Activated CD4-positive, alpha-beta T cell treated with anti-CD3 and anti-CD28 coated beads, Interleukin-2, amount 50 U/mL, for 16 hours (primary cell): ENCODE measurements around the gene LYPD5.
"Not testable (repeated sequence)": the region's sequence is repeated elsewhere in the genome, so short reads cannot be mapped to it uniquely, and the experiment has no call there.

Experiments used
- DNase-seq: peaks from one replicate; pipeline ENCODE4 v3.0.0-alpha.2; 2020

LYPD5 gene

DNA sequence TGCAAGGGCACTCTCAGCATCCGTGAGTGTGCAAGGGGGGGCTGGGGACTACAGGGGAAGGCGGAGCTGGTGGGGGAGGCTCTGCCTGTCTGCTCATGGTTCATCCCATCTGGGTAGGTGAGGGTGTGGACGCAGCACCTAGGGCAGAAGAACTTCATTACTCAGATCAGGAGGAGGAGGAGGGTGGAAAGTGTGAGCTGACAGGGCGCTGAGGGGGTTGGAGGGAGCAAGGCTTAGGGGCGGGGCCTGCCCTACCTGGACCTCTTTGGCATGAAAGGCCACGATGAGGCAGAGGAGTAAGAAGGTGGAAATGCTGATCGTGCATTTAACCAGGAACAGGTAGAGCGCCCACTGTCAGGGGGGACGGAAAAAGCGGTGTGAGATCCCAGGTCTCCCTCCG, 26.0 kb downstream of the LYPD5 start:
- DNase-seq = peak; percentile 67

DNA sequence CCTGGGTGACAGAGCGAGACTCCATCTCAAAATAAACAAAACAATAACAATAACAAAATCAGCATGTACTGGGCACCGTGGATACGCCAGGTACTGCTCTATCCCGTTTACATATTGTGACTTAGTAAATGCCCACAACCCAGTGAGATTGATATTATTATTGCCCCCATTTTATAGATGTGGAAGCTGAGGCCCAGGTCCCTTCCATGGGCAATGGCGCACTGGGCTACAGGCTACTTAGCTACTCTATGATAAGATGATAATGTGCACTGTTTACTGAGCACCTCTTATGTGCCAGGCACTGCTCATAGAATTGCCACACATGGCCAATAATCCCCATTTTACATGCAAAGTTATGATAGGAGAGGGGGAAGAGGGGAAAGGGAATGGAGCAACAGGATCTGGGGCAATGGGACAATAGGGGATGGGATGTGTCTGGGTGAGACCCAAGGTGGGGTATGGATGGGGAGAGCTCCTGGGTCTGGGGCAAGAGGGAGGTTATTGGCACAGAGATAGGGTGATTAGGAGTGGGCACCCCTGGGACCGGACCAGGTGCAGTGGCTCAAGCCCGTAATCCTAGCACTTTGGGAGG, 26.9 kb downstream of the LYPD5 start:
- no peak for DNase-seq

DNA sequence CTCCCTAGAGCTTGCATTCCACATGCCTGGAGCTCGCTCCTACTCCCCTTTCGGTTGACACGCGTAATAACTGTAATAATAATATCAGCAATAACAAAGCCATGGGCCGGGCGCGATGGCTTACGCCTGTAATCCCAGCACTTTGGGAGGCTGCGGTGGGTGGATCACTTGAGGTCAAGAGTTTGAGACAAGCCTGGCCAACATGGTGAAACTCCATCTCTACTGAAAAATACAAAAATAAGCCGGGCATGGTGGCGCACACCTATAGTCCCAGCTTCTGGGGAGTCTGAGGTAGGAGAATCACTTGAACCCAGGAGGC, 27.3 kb downstream of the LYPD5 start:
- not testable (repeated sequence) for DNase-seq

DNA sequence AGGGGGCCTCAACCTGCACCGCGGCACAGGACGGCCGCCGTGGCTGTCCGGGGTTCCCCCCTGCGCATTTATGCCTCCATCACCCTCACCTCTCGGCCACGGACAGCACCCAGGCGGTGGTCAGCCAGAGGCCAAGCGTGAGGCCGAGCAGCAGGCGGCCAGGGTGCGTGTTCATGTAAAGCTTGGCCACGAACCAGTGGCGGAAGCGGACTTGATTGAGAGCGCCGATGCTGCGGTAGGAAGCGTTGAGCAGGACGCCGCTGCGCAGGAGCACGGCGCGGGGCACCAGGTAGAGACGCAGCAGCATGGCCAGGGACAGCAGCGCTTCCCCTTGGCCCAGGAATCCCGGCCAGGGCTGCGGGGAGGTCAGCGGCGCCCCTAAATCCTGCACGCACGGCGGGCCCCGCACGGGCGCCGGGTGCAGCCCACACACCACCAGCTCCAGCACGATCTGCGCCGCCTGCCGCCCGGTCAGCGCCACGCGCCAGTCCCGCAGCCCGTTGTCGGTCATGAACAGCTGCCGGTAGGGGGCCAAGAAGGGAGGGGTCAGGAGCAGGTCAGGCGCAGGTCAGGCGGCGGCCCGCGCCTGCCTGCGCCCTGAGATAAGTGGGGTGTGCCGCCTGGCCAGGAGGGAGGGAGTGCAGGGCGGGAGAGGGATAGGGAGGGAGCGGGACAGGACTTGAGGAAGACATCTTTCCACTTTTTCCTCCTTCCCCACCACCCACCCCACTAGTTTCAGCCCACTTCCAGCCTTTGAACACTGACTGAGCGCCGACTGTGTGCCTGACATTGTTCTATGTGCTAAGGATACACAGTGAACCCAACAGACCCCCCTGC, 27.9 kb downstream of the LYPD5 start:
- no peak for DNase-seq

DNA sequence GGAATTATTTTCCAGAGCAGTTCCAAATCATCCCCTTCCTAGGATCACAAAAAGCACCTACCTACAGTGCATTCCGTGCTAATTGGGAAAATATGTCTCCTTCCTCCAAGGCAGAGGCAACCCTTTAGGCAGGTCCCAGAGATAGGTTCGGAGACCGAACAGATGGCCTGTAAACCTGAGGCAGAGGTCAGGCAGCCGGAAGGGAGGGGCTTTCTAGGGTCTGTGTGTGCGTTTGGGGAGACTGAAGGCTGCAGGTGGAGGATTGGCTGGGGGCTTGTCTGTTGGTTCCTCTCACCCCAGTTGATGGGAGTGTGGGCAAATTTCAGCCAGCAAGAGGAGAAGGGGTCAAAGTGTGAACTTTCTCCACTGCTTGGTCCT, 28.5 kb downstream of the LYPD5 start:
- DNase-seq = no peak

DNA sequence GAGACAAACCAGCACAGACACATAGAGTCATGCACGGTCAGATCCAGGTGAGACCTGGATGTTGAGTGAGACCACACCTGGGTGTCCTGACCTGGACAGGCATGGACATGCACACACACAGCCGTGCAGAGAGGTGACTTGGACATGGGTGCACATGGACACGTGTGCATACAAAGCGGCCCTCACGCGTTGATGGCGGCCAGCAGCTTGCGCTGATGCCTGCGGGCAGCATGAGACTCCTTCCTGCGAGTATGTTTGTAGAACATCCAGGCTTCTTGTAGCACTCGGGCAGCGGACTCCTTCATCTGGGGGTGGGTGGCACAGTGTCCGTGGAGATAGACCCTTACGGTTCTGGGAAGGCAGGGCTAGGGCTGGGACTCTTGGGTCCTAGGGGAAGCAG, 33.0 kb downstream of the LYPD5 start:
- no peak for DNase-seq

DNA sequence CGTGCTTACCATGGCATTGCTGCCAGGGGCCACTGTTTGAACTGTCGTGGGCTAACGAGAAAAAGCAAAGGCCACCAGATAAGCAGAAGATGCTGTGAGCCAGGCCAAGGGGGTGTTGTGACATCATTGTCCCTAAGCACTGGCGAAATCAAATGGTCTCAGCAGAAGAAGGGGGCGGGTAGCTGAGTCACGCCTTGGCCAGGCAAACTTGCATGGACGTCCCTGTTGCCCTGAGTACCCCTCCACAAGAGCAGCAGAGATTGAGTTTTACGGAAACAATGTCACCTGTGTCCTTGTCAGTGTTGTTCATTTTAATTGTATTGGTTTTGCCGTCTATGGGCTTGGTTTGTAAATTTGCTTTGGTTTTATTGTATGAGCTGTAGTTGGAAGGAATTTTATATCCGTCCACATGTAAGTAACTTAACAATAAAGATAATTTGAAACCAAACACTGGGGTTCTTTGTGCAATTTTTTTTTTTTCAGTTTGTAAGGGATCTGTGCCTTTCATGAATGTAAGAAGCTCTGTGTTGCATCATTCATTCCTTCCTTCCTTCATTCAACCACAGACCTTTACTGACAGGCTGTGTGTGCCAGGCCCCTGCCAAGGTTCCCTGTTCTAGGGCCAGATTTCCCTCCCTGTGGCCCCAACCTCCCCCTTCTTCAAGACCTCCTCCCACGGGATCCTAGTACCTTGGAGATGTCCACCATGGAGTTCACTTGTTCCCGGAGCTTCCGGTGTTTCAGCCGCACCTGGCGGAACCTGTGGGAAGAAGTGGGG, 33.8 kb downstream of the LYPD5 start:
- no peak for DNase-seq

DNA sequence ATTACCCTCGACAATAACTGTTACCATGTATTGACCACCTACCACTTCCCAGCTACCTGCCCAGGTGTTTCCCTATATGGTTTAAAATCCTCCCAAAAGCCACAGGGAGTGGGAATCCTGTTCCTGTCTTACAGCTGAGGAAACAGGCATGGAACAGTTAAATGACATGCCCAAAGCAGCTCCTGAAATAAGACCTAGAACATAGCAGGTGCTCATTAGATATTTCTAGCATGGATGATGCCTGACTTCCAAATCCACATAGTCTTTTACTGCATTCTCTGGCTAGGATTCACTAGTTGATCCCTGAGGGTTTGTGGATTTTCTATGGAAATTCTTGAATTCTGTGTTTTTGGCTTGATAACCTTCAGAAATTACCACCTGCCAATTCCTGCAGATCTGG, 34.4 kb downstream of the LYPD5 start:
- DNase-seq = no peak

DNA sequence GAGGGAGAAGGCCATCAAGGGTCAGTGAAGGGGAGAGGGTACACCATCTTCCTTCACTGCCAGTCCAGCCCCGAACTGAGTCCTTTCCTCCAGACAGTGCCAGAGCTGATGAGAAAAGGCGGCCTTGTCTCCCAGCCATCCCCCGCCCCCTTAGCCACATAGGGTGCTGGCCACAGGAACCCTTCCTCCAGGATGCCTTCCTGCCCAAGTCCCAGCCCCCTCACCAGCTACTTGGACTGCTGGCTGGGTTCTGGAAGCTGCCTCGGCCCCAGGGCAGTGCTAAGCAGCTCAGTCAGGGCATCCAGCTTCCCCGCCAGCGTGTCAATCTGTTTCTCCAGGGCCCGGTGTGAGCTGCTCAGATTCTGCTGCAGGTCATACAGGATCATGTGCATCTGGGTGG, 34.9 kb downstream of the LYPD5 start:
- no peak for DNase-seq

DNA sequence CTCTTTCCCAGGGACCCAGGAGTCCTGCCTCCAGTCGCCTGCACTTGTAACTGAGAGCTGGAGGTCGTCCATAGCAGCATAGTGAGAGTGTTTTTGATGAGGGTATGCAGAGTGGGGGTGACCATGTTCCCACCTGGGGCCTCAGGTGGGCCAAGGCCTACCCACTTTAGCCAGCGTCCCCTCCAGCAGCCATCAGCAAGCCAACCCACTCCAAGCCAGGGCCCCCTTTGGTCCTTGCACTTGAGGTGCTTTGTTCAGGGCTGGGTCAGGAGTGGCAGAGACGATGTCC, 35.5 kb downstream of the LYPD5 start:
- no peak for DNase-seq

DNA sequence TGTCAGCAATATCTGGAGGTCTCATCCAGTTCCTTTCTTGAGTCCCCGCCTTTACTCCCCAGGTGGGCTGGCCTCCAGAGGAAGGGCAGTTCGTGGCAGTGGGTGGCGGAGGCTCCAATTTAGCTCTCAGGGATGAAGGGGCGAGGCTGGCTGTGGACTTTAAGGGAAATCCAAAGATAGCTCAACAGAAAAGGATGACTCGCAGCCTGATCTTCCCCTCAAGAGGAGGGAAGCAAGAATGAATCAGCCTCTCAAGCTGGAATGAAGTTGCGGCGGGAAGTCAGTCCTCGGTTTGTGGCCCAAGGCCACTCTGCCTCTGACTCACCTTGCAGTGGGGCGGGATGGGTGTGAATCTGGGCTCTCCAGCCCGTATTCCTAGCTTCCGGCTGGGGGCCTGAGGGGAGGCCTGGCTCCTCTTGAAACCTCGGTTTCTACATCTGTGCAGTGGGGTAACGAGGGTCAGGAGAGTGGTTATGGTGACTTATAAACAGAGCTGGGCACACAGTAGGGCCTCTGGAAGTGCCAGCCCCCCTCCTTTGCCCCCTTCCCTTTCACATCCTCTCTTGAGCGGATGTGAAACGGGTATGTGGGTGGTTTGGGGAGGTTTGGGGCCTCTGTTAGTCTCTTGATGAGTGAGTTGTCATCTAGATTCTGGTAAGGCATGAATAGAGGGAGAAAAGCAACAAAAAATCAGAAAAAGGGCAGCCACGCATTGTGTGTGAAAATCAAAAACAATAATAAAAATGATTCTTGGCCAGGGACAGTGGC, 37.0 kb downstream of the LYPD5 start:
- DNase-seq = peak; percentile 97

DNA sequence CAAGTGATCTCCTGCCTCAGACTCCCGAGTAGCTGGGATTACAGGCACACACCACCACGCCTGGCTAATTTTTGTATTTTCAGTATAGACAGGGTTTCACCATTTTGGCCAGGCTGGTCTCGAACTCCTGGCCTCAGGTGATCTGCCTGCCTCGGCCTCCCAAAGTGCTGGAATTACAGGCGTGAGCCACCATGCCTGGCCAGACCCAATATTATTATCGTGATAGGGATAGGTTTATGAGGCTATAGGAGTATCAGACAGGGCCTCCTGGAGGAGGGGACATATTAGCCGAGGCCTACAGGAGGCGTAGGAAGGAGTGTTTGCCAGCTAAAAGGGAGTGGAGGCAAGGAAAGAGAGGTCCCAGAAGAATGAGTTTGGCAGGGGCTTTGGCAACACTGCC, 37.6 kb downstream of the LYPD5 start:
- DNase-seq = not testable (repeated sequence)

DNA sequence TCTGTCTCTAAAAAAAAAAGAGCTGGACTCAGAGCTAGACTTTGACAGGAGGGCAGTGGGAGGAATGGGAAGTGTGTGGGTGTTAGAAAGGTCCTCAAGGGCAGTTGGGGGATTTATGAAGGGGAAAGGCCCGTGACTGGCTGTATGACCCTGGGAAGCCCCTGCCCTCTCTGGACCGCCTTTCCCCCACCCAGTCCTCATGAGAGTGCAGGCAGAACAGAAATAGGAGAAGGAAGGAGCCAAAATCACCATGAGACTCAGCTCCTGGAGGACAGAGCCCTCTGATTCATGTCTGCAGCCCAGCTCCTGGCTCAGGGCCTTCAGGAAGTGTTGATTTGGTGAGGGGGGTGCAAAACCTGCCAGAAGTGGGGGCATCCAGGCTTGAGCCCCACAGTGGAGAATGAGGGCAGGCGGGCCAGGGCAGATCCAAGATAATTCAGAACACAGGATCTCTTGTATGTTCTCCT, 38.7 kb downstream of the LYPD5 start:
- no peak for DNase-seq

DNA sequence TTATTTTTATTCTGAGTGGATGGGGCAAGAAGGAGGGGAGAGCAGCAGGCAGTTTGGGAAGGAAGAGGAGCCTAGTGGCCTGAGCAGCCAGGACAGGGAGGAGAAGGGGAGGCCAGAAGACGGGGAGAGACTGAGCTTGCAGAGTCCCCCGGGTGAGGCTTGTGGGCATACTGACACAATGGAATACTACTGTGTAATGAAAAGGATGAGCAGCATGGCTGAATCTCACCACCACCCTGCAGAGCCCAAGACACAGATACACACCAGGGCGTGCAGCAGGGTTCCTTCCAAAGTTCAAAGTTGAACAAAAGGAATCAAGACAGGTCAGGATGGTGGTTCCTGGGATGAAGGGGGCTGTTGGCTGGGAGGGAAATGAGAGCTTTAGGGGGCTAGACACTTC, 39.4 kb downstream of the LYPD5 start:
- no peak for DNase-seq

DNA sequence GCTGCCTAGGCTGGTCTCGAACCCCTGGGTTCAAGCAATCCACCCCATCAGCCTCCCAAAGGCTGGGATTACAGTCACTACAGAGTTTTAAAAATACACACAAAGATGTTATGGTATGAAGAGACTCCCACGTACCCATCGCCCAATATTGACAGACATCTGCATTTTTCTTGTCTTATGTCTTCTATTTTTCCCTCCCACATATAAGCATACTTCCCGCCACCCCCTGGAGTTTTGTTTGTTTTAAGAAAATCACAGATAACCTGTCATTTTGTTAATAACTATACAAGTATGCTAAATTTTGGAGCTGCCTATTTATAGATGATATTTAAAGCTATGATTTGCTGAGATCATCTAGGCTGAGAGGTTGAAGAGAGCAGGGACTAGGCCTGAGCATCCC, 41.3 kb downstream of the LYPD5 start:
- no peak for DNase-seq

DNA sequence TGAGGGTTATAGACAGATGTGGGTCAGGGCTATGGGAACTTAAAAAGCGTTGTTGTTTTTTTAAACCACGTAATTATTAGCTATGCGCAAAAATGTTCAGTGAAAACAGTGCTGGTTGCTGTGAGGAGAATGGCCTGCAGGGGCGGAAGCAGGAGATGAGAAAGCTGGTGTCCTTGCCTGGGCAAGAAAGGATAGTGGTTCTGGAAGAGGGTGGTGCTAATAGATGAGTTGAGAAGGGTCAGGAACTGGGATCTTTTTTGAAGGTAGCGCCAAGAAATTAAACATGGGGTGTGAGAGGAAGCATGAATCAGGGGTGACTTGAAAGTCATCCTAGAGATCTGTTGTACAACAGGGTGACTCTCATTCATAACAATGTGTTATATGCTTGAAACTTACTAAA, 42.7 kb downstream of the LYPD5 start:
- DNase-seq = no peak

DNA sequence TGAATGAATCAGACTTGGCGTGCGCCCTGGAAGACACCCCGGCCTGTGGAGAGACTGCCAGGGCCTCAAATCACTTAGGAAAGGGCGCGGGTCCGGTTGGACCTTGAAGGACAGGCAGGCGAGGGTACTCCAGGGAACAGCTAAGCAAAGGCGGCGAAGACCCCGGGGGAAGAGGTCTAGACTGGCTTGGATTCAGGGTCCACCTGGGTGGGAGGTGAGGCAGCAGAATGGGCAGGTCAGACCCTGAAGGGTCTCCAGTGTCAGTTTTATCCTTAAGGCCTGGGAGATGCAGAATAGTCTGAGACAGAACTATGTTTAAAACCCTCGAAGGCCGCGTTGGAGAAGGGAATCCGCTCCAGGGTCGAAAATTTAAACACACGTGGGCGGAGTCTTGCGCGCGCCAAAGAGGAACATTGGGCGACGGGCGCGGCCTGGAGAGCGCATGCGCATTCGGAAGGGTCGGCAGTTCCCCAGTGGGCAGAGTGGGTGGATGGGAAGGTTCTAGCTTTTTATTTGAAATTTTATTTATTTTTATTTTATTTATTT, 46.9 kb downstream of the LYPD5 start:
- peak; percentile 90 for DNase-seq

DNA sequence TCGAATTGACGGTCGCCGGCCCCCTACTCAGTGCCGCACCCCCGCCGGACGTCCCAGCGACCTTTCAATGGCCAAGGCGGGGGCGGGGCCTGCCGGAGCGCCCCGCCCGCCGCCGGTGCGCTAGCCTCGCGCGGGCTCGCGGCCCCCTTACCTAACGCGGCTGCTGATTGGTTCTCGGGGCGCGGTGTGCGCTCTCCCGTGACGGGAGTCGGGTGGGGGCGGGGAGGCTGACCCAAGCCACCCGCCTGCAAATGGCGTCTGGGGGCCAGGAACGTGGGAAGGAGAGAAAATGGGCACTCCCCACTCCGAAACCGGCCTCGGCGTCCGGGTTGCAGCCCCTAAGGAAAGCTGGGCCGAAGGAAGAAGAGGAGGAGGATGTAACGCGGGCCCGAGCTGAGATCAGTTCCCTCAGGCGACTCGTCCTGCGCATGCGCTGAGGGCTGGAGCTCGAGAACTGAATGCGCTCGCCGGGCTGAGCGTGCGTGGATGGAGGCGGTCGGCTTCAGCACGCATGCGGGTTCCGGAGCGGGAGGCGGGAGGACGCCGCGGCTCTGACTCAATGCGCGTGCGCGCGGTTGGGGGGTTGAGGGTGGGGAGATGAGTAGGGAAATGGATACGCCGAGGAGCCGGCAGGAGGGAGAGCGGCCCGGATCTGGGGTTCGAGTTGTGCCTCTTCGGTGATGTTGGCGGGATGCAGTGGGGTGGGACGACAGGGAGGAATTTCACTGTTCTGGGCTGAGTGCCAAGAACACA, 47.6 kb downstream of the LYPD5 start, which contains the start of gene SMG9:
Gene SMG9 (minus strand): TSS at position 460 of the 753 bp plus-strand sequence. CDS start 4,221 bp downstream, outside the sequence.
- DNase-seq = peak; percentile 99

DNA sequence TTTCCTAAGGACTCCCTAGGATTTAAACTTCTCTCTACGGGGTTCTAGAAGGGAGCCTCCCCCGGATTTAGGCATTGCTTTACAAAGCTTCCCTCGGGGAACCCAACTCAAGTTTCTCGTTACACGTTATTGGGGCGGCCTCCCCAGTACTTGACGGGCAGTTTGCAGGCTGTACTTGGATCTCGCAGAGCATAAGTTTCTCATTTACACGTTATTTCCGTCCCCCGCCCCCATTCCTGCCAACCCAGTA, 48.1 kb downstream of the LYPD5 start:
- DNase-seq = no peak

DNA sequence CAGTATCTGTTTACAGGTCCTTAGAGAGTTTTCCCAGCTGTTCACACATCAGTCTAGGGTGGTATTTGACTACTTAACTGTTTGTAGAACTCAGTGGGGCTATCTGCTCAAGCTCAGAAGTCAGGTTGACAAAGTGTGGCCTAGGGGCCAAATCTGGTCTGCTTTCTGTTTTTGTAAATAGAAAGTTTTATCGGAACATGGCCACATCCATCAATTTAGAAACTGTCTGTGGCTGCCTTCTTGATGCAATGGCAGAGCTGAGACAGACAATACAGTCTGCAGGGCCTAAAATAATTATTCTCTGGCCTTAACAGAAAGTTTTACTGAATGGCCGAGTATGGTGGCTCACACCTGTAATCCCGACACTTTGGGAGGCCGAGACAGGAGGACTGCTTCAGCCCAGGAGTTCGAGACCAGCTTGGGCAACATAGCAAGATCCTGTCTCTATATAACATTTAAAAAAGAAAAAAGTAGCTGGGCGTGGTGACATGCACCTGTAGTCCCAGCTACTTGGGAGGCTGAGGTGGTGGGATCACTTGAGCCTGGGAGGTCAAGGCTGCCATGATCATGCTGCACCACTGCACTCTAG, 49.9 kb downstream of the LYPD5 start:
- peak; percentile 56 for DNase-seq

DNA sequence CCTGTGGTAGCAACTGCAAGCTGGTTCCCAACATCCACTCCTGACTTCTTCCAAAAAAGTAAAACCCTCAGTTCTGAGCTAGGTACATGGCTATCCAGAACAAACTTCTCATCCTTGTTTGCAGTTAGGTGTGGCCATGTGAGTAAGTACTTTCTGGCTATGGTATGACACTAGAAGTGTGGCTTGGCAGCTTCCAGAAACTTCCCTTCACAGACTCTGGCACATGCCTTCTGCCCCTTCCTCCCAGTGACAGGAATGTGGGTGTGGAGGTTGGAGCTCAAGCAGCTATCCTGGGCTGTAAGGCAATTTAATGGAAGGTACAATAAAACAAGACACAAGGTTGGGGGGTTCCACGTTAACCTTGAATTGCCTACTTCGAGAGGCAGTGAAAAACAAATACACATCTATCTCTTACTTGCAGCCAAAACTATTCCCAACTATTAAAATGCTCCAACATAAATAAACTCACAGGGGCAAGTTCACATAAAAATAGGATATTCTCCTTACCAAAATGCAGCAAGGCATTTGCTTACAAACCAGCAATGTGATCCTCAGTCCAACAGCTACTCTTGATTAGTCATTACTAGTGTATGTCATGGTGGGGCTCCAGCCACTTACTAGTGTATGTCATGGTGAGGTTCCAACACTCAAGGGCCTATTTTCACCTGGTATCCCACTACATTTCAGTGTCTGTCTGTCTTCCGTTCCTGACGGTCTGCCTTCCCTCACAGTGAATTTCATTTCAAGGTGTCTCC, 50.6 kb downstream of the LYPD5 start:
- DNase-seq = peak; percentile 44
